BJ (cell line): Measurements from ENCODE around the gene MDGA2. TPM values are rescaled to one million over a fixed set of nuclear protein-coding genes. Genes with fewer than 3 reads are reported as not detected.

Experiments used
- CTCF ChIA-PET: fragments of 350-600 bp; formaldehyde crosslinking; extraction: SDS; loops from one replicate; lab custom pipeline; 2021; ENCODE audit warnings: antibody characterized with exemption, inconsistent platforms; lab: Yijun Ruan, JAX
- POLR2A ChIA-PET: fragments of 300-600 bp; sonication (Branson Sonifier 250); formaldehyde crosslinking; extraction: SDS; loops from one replicate; lab custom pipeline; 2021; ENCODE audit warnings: antibody characterized with exemption; lab: Charles Lee
- DNase-seq: peaks from one replicate; pipeline ENCODE4 v3.0.0-alpha.2; 2011; ENCODE audit warnings: low read depth
- H3K27me3 ChIP-seq: 2 replicates; pipeline ENCODE4 v1.6.0; 2011; ENCODE audit warnings: low read length; ENCODE audit not compliant: control insufficient read depth, insufficient read depth
- H3K36me3 ChIP-seq: 2 replicates; pipeline ENCODE4 v1.5.1; 2011; ENCODE audit warnings: low read length; ENCODE audit not compliant: control insufficient read depth, insufficient read depth
- H3K4me3 ChIP-seq: 2 replicates; pipeline ENCODE4 v1.5.1; 2011; ENCODE audit warnings: low read depth, mild to moderate bottlenecking, control low read depth, low read length
- CTCF ChIP-seq: IDR thresholded peaks from 2 replicates; pipeline ENCODE4 v1.5.1; 2011; ENCODE audit warnings: low read depth, mild to moderate bottlenecking, control low read depth, inconsistent platforms, low read length, moderate library complexity; ENCODE audit not compliant: insufficient read depth
- polyA plus RNA-seq: library from polyadenylated mRNA; depleted of rRNA; stranded (reverse); fragments of >200 nt; gene quantifications from 2 replicates; pipeline ENCODE4 v1.2.3, GENCODE V29; 2011

MDGA2 gene
- polyA plus RNA-seq, 1 experiment, result not detected

DNA sequence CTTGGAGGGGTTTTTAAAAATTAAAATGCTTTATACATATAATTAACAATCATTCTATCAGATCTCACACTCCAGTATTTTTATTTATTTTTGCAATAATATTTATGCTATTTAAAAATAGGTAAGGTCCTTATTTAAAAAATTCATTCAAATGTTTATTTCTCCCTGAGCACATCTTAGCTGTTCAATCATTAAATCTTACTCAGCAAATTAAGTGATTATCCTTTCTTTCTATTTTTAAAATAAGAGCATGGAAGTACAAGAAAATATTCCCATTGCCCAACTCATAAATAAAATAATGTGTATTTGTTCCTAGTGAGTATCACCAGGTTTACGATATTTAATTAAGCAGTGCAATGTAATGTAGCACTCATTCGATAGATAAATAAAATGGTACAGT is 666.7 kb downstream of the MDGA2 start:
- H3K36me3 ChIP-seq, result no peaks in the 10 kb centered on the region
- ChIA-PET POLR2A (no interaction called here), CTCF (no interaction called here)

DNA sequence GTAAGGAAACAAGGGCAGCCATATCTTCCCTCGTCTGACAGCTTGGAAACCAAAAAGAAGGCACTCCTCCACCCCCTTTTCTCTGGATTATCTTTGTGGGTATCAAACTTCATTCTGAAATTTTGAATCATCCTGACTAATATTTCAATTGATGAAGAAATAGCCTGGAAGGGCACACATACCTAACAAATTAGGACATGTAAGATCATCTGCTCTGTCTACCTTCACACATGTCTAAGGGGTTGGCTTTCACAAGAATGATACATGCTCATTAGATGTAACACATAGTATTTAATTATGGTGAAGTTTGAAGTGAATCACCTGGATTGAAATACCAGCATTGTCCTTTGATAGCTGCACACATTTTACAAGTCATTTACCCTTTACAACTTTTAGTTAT is 675.7 kb downstream of the MDGA2 start:
- no peaks in the 10 kb centered on the region for H3K36me3 ChIP-seq
- no peak overlapping the region for H3K4me3 ChIP-seq
- CTCF ChIA-PET, result no interaction called here
- no peaks in the 10 kb centered on the region for H3K27me3 ChIP-seq
- TF ChIP-seq CTCF, result no peak
- DNase-seq, result no peak
- POLR2A ChIA-PET, result no interaction called here

More for the DNA sequence above, 666.7 kb downstream of the MDGA2 start:
- no peak for TF ChIP-seq CTCF
- DNase-seq, result no peak
- Histone ChIP-seq H3K4me3 (no peak overlapping the region), H3K27me3 (no peaks in the 10 kb centered on the region)

GRCh38 chr14:46989566-46989965 is 685.8 kb downstream of the MDGA2 start:
- H3K27me3 ChIP-seq, result no peaks in the 10 kb centered on the region
- DNase-seq, result no peak
- no peak overlapping the region for H3K4me3 ChIP-seq
- no peak for TF ChIP-seq CTCF
- no peaks in the 10 kb centered on the region for H3K36me3 ChIP-seq
- POLR2A ChIA-PET, result no interaction called here
- CTCF ChIA-PET, result no interaction called here

DNA sequence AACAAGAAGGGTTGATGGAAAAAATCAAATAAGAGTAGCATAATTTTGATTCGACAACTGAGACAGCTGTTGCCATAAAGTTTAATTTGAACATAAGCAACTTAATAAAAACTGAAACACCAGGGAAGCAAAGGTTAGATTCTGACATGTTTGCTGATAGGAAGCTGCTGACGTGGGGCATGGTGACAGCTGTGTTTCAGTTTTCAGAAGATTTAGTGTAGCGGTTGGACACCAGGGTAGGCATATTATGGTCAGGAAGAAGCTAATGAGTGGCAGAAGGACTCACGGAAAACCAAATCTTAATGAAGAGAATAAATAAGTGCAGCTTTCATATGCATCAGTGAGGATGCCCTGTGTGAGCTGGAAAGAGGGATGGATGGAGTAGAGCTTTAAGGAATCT is 687.1 kb downstream of the MDGA2 start:
- ChIA-PET POLR2A (no interaction called here), CTCF (no interaction called here)
- TF ChIP-seq CTCF, result no peak

DNA sequence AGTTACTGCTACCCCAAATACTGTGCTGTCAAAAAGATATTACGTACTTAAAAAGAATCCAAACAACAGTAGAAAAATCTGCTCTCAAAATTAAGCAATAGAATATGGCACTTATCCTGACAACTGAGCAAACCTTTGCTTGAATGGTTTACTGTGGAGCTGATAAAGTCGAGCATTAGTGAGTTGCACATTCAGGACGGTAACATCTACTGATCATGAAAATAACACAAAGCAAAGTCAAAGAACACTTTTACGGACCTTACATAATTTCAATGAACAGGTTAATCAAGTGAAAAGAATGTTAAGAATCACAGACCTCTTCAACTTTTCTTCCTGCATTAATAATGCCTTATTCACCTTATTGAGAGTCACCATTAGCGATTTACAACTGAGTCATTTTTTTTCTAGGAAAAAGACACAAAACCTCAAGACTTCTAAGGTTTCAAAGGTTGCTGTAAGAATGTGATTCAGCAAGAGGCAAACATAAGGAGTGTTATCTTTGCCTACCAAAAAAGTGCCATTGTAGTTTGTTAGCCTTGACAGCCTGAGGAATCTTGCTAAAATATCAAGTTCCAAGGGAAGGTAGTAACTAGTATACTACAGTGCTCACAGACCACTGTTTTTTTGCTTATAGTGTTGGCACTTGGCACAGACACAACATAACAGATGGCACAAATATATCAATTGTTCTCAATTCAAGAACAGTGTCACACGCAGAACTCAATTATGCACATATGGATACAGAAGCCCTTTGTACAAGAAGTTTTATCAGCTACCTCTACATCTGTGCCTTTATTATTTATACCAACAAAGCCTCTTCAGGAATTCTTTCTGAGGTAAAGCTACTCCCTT is 689.6 kb downstream of the MDGA2 start:
- TF ChIP-seq CTCF, result no peak
- DNase-seq, result no peak
- Histone ChIP-seq H3K36me3 (no peaks in the 10 kb centered on the region), H3K4me3 (no peak overlapping the region), H3K27me3 (no peaks in the 10 kb centered on the region)
- CTCF ChIA-PET, result no interaction called here
- POLR2A ChIA-PET, result no interaction called here

More for the DNA sequence above, 687.1 kb downstream of the MDGA2 start:
- no peak for DNase-seq
- H3K27me3 ChIP-seq, result no peaks in the 10 kb centered on the region
- no peak overlapping the region for H3K4me3 ChIP-seq
- no peaks in the 10 kb centered on the region for H3K36me3 ChIP-seq
